Lower leg skin (tissue), 3 donors: ENCODE measurements around the gene PDLIM1.

Experiments
- POLR2A ChIP-seq, 2 donors: fragments of 450-650 bp; IDR thresholded peaks; one replicate each; pipeline ENCODE4 v1.6.1; 2016 to 2017; ENCODE audit warnings: antibody characterized with exemption in 2 of 2, mild to moderate bottlenecking in 1 of 2, moderate library complexity in 1 of 2
- TF ChIP-seq, protein P1 (sequence below), 3 donors: fragments of 450-650 bp; IDR thresholded peaks; one replicate each; pipeline ENCODE4 v1.5.1; 2016; ENCODE audit warnings: antibody characterized with exemption in 3 of 3, mild to moderate bottlenecking in 3 of 3, moderate library complexity in 2 of 3

DNA sequence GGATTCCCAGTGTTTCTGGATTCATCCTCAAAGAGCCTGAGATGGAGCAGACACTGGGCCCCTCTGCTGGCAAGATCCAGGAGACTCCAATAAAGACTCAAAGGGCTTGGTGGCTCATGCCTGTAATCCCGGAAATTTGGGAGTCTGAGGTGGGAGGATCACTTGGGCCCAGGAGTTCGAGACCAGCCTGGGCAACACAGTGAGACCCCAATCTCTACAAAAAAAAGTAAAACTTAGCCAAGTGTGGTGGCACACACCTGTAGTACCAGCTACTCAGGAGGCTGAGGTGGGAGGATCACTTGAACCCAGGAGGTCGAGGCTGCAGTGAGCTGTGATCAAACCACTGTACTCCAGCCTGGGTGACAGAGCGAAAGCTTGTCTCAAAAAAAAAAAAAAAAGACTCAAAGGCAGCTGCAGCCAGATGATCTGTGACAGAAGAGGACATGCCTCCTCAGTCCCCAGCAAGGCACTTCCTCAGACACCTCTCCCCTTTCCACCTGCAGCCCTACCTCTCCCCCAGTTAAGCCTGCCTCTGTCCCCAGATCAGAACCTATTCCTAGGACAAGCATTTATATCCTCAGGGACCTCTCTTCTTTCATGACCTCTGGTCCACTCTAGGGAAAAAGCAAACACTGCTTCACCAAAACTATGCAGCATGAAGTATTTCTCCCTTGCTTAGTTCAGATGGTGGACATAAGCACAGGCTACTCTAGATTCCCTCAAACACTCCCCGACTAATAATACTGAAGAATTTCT is 27.9 kb downstream of the PDLIM1 start:
- TF ChIP-seq, protein P1, sequence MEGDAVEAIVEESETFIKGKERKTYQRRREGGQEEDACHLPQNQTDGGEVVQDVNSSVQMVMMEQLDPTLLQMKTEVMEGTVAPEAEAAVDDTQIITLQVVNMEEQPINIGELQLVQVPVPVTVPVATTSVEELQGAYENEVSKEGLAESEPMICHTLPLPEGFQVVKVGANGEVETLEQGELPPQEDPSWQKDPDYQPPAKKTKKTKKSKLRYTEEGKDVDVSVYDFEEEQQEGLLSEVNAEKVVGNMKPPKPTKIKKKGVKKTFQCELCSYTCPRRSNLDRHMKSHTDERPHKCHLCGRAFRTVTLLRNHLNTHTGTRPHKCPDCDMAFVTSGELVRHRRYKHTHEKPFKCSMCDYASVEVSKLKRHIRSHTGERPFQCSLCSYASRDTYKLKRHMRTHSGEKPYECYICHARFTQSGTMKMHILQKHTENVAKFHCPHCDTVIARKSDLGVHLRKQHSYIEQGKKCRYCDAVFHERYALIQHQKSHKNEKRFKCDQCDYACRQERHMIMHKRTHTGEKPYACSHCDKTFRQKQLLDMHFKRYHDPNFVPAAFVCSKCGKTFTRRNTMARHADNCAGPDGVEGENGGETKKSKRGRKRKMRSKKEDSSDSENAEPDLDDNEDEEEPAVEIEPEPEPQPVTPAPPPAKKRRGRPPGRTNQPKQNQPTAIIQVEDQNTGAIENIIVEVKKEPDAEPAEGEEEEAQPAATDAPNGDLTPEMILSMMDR (IDR thresholded peaks at IDR 0.05), result no peak
- no peak for TF ChIP-seq POLR2A (IDR thresholded peaks at IDR 0.05)
